ENCODE results near the gene DAZL.
A peak's percentile ranks its signal among the peaks of the same experiment; 100 is the strongest.

Gene DAZL

DNA sequence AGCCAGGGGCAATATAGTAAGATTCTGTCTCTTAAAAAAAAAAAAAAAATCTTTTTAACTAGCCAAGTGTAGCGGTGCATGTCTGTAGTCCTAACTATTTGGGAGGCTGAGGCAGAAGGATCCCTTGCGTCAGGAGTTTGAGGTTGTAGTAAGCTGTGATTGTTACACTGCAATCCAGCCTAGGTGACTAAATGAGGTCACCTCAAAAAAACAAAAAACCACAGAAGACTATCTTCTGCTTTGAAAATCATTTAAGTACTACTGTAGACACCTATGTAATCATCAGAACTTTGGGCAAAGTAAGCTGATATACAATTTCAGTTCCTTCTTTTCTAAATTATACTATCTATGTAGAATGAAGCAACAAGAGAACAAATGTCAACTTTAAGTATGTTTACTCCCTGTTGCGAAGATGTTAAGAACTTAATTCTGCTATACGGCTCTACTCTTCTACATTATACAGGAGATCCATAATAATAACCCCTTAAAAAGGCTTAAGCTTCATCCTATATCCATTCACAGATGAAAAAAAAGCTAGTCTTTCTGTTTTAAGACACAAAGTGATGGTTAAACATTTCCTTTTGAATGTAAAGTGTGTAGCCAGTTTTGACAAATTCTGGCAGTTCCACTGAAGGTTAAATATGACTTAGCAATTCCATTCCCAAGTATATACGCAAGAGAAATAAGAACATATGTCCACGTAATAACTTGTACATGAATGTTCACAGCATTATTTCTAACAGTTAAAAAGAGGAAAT is 15.2 kb downstream of the DAZL start:
- no peak for DNase-seq

DNA sequence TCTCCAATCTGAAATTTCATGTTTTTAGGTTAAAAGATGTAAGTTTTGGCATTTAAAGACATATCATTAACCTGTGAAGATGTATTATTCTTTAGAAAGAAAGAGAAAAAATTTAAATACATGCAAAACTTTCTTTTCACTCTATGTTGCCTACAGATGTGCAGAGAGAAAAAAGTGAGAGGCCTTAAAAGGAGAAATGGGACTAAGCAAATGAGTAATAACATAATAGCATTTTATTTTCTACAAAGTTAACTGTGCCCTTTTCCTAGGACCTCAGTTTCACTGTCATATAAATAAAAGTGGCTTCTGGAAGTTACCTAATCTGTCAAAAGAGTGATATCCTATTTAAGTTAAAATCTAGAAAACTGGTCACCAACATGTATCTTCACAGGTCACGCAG is 16.1 kb downstream of the DAZL start:
- no peak for DNase-seq

DNA sequence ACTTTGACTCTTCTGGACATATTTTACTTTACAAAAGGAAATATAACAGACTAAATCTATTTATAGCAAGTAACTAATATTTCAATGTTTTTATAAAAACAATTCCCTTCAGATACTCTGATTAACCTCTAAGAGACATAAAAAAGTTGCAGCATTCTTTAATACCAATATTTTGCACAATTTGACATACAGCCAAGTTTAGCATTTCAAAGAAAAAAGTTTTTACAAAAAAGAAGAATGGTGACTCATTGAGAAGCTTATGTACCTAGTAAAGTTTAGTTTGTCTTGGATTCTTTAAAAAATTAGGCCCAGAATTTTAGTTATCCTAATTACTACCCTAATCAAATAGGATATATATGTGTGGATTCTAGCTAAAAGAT is 17.6 kb downstream of the DAZL start:
- no peak for DNase-seq

DNA sequence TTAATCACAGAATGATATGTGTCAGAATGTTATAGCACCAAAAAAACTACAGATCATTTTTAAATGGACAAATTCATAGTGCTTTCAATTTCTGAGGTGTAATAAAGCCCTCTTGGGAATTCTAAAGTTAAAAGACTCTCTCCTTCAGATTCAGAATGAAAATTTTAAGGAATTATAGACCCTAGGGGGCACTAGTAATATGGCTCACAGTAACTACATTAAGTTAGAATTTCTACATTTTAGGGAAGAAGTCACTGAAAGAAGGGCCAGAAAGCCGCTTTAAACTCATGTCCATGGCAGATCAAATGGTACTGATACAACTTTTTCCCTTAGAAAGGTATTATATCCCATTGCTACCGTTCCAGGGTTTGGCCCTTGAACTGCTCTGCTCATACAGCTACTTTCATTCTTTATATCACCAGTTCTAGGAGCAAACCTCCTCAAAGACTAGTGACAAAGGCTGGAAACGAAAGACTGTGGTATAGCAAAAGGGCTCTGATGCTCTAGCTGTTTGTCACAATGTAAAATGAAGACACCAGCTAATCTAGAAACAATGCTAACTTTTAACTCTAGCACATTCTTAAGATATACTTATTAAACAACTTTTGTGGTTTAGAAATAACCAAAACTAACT is 18.1 kb downstream of the DAZL start:
- DNase-seq, result no peak

DNA sequence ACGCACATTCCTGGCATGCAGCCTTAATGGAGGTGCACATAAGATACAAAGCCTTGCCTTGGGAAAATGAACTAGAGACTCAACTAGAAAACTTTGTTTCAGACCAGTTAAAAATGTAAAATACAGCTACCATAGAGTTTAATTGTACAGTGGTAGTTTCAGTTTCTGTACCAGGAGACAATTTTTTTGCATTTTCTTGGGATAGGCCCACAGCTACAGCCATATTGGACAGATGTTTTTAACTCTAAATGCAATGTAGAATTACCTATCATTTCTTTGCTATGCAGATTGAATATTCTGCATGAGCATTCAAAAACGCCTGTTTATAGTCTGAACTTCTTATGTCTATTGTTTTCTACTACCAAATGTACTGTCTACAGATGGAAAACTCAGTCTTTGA is 20.3 kb downstream of the DAZL start:
- no peak for DNase-seq

DNA sequence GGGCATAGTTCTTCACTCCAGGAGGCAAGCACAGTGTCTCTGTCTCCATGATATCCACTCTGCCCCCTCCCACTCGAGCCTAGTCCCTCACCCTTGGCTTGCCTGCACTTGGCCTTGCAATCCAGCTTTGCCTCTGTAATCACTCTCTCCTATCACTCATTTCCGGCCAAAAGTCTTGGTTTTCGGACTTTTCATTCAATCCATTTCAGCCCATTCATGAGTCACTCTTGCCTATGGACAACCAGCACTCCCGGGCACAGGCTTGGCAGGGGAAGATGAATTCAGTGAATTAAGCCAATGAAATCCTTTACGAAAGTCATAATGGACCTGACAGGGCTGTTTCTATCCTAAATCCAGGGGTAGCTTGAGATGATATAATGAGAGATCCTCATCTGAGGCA is 21.7 kb downstream of the DAZL start:
- DNase-seq, result no peak

DNA sequence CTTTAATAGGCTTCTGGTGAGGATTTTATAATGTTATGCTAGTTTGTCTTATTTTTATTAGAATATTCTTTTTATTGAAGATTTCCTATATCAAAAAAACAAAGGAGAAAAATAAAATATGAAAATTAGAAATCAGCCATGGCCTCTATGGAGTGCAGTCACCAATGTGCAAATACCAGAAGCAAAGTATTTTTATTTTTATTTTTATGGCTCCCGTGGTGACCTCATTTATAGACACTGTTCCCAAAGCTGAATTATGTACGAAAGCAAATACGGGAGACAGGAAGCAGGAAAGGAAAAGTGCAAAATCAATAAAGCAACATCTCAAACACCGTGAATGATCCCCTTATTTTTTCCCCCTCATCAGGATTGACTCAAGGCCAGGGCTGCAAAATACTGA is 35.1 kb downstream of the DAZL start:
- DNase-seq, result no peak

DNA sequence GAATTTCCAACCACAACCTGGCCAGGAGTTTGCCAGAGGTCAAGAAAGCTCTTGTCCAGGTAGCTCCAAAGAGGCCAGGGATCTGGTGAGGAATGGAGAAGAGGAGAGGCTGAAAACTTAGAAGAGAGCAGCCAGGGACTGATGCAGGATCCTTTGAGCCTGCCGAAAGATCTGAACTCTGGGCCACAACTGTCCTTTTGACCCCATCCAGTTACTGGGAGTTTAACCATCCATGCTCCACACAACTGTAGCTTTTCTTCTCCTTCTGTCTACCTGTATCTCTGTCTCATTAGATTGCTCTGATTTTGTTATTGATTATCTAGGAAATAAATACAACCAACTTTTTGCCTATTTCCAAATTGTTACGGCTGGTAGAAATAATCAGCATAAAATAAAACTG is 36.7 kb downstream of the DAZL start:
- DNase-seq, result no peak

DNA sequence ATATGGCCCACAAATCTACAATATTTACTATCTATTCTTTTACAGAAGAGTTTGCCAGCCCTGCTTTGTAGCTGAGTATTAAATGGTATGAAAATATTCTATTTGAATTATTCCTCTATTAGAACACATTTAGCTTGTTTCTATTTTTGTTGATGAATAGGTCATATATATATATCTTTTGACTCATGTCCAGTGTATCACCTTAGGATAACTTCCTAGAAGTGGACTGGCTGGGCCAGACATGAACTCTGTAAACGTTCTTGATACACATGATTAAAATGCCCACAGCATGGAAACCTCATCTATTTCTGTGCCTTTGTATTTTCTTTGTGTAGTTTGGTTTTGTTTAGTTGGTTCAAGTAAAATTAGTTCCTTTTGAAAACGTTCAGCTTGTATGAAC is 37.1 kb downstream of the DAZL start:
- DNase-seq, result no peak

DNA sequence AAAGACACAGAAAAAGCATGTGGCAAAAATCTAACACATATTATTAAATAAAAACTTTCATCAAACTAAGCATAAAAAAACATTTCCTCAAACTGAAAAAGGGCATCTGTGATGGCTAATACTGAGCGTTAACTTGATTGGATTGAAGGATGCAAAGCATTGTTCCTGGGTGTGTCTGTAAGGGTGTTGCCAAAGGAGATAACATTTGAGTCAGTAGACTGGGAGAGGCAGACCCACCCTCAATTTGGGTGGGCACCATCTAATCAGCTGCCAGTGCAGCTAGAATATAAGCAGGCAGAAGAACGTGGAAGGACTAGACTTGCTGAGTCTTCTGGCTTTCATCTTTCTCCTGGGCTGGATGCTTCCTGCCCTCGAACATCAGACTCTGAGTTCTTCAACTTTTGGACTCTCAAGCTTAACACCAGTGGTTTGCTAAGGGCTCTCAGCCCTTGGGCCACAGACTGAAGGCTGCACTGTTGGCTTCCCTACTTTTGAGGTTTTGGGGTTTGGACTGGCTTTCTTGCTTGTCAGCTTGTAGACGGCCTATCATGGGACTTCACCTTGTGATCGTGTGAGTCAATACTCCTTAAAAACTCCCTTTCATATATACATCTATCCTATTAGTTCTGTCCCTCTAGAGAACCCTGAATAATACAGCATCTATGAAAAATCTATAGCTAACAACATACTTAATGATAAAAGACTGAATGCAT is 45.4 kb downstream of the DAZL start:
- no peak for DNase-seq

DNA sequence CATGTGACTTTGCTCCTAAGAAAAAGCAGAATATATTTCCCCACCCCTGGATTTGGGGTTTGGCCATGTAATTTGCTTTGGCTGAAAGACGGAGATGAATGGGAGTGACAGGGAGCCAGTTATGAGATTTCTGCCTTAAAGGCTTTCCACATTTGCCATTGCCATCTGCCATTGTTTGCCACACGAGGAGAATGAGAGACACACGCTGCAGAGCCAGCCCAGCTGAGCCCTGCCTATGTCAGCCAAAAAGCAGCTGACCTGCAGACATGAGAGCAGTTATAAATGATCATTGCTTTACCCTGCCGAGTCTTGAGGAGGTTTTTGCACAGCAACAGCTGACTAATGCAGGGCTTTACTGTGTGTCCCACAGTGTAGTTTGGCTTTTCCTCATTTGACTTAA is 51.1 kb downstream of the DAZL start:
- no peak for DNase-seq

DNA sequence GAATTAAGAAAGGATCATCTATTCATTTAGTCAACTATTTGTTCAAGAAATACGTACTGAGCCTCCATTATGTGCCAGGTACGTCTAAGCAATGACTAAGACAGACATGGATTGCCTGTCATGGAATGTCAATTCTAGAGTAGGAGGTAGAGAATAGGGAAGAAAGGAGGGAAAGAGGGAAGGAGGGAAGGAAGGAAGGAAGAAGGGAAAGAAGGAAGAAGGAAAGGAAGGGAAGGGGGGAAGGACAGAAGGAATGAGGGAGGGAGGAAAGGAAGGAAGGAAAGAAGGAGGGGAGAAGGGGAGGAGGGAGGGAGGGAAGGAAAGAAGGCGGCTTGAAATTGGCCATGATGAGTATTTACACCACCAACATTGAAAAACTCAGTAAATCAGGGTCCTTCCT is 52.5 kb downstream of the DAZL start:
- no peak for DNase-seq

DNA sequence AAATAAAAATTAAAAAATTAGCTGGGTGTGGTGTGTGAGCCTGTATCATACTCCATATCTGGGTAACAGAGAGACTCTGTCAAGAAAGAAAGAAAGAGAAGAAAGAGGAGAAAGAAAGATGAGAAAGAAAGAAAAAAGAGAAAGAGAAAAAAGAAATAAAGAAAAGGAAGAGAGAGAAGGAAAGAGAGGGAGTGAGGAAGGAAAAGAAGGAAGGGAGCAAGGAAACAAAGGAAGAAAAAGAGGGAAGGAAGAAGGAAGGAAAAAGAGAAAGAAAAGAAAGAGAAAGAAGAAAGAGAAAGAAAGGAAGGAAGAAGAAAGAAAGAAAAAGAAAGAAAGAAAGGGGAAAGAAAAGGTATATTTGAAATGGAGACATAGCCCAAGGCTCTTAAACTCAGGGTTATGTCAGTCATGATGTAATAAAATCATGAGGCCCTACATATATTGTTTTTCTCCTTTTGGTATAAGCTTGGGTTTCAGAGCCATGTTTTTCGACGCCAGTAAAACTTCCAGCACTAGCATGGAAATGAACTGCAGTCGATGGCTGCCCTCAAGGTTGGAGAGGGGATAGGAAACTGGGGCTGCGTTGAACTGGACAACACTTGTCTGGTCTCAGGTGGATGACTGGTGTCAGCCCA is 53.8 kb downstream of the DAZL start:
- DNase-seq, result no peak

DNA sequence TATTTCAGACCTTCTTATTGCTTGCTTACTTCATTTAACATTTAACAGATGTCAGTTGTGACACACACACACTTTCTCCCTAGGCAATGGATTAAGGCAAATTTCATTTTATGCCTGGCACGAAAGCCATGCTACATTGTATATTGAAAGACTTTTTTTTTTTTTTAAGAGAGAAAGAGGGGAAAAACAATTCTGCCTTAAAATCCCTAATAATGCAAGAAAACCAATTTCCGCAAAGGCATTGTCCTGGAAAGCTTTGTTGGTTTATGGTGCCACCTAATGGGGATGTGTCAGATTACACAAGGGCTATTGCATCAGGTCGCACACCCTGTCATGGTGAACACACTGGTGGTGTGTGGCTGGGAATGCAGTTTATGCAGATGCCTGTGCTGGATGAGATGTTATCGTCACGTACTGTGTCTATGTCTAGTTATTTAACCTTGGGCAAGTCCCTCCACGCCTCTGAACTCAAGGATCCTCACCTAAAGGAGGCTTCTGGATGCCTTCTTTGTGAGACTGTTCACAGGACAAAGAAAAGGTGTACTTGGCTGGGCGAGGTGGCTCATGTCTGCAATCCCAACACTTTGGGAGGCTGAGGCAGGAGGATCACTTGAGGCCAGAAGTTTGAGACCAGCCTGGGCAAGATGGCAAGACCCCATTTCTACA is 54.4 kb downstream of the DAZL start:
- DNase-seq, result peak; percentile 85

DNA sequence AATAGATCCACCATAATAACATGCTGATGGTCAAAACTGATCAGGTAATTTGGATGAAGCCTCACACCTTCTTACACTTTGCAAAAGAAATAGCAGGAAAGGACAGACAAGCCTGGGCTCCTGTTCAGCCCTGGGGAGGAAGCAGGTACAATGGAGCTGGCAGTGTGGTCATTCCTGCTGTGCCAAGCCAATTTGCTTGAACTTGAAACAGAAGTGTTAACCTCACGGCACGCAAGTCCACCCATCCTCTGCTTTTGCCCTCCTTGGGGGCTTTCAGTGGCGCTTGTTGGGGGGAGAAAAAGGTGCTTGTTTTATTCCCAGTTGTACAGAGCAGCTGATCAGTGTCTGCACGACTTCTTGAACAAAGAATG is 54.9 kb downstream of the DAZL start:
- DNase-seq, result no peak

DNA sequence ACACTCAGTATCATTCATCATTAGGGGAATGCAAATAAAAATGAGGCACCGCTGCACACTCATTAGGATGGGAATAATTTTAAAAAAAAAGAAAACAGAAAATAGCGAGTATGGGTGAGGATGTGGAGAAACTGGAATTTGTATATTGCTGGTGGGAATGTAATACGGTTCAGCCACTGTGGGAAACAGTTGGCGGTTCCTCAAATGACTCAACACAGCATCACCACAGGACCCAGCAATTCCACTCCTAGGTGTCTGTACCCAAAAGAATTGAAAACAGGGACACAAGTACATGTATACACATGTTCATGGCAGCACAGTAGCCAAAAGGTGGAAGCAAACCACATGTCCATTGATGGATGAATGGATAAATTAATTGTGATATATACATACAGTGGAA is 56.5 kb downstream of the DAZL start:
- no peak for DNase-seq

DNA sequence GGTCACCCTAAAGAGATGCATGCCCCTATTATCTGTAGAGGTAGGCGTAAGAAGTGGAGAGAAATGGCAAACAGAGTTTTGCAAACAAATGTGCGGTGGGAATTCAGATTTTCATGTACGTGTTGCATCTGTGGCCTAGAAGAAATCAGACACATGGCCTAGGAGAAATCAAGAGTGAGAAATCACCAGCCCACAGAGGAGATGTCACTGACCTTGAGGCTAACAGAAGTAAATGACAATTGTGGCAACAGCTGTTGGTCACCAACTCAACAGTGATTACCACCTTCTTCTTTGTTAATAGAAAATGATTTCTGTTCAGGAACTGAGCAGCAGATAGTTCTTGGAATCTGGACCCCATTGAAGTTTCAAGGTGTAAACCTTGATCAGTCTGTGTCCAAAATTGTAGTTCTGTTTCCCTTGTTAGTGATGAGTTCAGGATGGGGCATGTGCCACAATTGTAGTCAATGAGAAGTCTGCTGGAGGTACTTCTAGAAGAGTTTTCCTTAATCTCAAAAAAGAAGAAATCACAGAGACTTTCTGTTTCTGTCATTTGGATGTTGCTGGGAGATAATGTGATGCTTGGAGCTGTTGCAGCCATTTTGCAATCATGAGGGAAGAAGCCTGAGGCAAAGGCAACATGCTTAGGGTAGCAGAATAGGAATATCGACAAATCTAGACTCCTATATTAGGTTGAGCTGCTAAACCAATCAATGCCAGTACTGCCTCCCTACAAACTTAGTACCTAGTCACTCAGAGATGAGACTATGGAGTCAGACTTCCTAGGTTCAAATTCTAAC is 57.5 kb downstream of the DAZL start:
- no peak for DNase-seq

DNA sequence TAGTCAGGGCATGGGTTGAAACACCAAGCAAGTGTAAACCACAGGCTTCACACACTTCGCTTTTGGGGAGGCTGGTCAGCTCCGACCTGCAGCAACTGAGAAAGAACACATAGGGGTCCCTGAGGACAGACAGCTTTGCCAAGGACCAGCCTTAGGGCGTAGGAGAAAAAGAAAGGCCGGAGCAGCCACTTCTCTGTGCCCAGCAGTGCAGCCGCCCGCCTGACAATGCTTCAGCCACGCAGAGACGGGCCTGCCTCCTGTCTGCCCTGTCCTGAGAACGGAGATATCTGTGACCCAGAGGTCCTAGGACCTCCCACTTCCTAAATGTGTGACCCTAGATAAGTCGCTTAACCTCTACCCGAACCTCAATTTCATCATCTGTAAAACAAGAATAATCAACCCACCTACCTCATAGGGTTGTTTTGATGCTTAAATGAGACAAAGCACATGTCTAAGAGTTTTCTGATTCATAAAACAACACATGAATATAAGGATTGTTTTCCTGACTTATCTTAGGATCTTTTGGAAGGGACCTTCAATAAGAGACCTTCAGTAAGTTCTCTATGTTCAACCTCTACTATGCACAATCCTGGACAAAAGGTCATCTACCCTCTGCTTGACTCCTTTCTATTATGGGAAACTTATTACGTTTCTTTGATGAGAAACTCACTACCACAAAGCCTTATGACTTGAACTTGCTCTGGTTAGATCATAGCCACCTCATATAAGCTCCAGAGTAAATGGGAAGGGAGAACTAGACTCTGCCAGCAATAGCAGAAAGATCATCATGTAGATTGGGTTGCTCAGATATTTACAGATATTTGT is 58.8 kb downstream of the DAZL start:
- no peak for DNase-seq

DNA sequence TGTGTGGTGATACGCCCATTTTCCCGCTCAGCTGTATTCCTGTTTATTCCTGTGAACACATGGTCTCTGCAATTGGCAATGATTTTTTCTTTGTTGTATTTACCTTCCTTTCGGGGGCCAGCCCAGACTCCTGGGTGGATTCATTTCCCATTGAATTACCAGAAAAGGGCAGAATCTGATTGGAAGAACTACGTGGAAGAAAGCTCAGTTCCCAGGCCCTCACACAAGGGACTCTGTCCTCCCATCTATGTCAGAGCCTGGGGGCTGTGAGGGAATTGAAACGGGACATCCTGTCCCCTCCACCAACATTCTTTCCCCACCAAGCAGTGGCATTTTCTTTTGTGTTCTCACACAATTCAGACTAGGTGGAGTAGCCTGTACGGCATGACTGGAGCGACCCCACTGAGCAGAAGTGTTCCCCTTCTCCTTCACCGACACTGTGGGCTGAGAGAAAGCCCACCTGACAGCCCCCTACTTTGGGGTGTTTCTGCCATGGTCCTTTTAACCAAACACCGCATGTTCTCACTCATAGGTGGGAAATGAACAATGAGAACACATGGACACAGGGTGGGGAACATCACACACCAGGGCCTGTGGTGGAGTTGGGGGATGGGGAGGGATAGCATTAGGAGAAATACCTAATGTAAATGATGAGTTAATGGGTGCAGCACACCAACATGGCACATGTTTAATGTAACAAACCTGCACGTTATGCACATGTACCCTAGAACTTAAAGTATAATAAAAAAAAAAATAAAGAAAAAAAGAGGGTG is 59.6 kb downstream of the DAZL start:
- DNase-seq, result no peak

DNA sequence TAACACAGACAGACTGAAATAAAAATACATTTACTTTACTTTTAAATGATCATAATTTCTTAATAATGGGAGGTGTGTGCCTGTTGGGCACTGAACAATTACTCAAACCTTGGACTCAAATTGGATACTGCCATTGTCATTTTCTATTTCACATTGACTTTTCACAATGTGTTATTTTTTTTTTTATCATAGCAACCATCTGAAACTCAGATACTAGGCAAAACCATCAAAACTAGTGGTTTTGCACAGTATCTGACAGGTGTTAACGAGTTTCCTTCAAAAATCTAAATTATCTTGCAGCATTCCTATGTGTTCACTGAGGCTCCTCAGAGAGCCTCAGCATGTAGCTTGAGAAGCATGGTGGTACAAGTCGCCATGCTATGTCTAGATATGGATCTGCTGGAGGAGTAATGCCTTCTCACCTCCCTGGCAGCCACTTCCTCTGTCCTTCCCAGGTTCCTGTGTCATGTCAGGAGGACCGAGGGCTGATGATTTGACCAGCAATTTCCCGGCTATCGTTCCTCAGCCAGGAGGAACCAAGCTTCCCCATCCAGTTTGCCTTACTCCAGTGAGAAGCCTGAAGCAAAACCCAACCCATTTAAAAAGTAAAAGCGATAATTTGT is 61.9 kb downstream of the DAZL start:
- DNase-seq, result no peak
